ENCODE data around the gene RIMBP3C.
"Not testable (repeated sequence)": the region's sequence is repeated elsewhere in the genome, so short reads cannot be mapped to it uniquely, and the experiment has no call there.

RIMBP3C gene

GRCh38 chr22:21567456-21568346, 16.4 kb upstream of the RIMBP3C start, which contains the start of gene UBE2L3:
UBE2L3 (plus strand) TSS chr22:21567714; CDS start chr22:21567745, 31 bp downstream.
- H3K27ac Mint-ChIP-seq = peak within 1 kb of the TSS; percentile 92
- H3K4me3 Mint-ChIP-seq = peak within 1 kb of the TSS; percentile 92
- H3K36me3 Mint-ChIP-seq (ENCODE audit: low read depth) = peaks cover 31% of the 10 kb centered on the region
- DNase-seq = peak; percentile 87
- no peaks in the 10 kb centered on the region for H3K9me3 Mint-ChIP-seq
- ATAC-seq = peak; percentile 47
- no peaks in the 10 kb centered on the region for H3K27me3 Mint-ChIP-seq
- peaks cover 44% of the 10 kb centered on the region for H3K4me1 Mint-ChIP-seq

- H3K27ac Mint-ChIP-seq = no peak overlapping the region
- H3K9me3 Mint-ChIP-seq = no peaks in the 10 kb centered on the region
- DNase-seq (no peak), ATAC-seq (no peak)
- no peak overlapping the region for H3K4me3 Mint-ChIP-seq
- peaks cover 13% of the 10 kb centered on the region for H3K4me1 Mint-ChIP-seq
- peaks cover 8% of the 10 kb centered on the region for H3K36me3 Mint-ChIP-seq (ENCODE audit: low read depth)
- H3K27me3 Mint-ChIP-seq = no peaks in the 10 kb centered on the region
Observed at GRCh38 chr22:21564411-21564810, 13.2 kb upstream of the RIMBP3C start.

GRCh38 chr22:21563912-21564311, 12.7 kb upstream of the RIMBP3C start:
- ATAC-seq (no peak), DNase-seq (no peak)
- H3K4me3 Mint-ChIP-seq = no peak overlapping the region
- H3K27me3 Mint-ChIP-seq = no peaks in the 10 kb centered on the region
- peaks cover 6% of the 10 kb centered on the region for H3K36me3 Mint-ChIP-seq (ENCODE audit: low read depth)
- H3K27ac Mint-ChIP-seq = no peak overlapping the region
- peaks cover 8% of the 10 kb centered on the region for H3K4me1 Mint-ChIP-seq
- H3K9me3 Mint-ChIP-seq = no peaks in the 10 kb centered on the region

- not testable (repeated sequence) for ATAC-seq
Observed at GRCh38 chr22:21560657-21561056, 9.4 kb upstream of the RIMBP3C start.

GRCh38 chr22:21559345-21560125, 8.3 kb upstream of the RIMBP3C start:
- not testable (repeated sequence) for H3K4me1 Mint-ChIP-seq

More at GRCh38 chr22:21560657-21561056, 9.4 kb upstream of the RIMBP3C start:
- H3K4me3 Mint-ChIP-seq; H3K27me3 Mint-ChIP-seq; H3K4me1 Mint-ChIP-seq; H3K36me3 Mint-ChIP-seq (ENCODE audit: low read depth); DNase-seq; H3K27ac Mint-ChIP-seq; H3K9me3 Mint-ChIP-seq: not testable (repeated sequence)

GRCh38 chr22:21550678-21551047, 598 bp downstream of the RIMBP3C start:
- not testable (repeated sequence) for H3K9me3 Mint-ChIP-seq, H3K27ac Mint-ChIP-seq, DNase-seq

More at GRCh38 chr22:21559345-21560125, 8.3 kb upstream of the RIMBP3C start:
- not testable (repeated sequence) for ATAC-seq; H3K36me3 Mint-ChIP-seq (ENCODE audit: low read depth); H3K4me3 Mint-ChIP-seq; H3K27ac Mint-ChIP-seq; DNase-seq; H3K27me3 Mint-ChIP-seq; H3K9me3 Mint-ChIP-seq

GRCh38 chr22:21550008-21550677, 1.1 kb downstream of the RIMBP3C start:
- H3K36me3 Mint-ChIP-seq (ENCODE audit: low read depth); DNase-seq; H3K27me3 Mint-ChIP-seq; H3K4me1 Mint-ChIP-seq; H3K9me3 Mint-ChIP-seq; H3K27ac Mint-ChIP-seq; H3K4me3 Mint-ChIP-seq: not testable (repeated sequence)
- peak; percentile 74 for ATAC-seq

More at GRCh38 chr22:21550678-21551047, 598 bp downstream of the RIMBP3C start:
- H3K4me1 Mint-ChIP-seq; H3K27me3 Mint-ChIP-seq; H3K4me3 Mint-ChIP-seq; H3K36me3 Mint-ChIP-seq (ENCODE audit: low read depth): not testable (repeated sequence)
- ATAC-seq = peak; percentile 20

GRCh38 chr22:21549558-21549957, 1.7 kb downstream of the RIMBP3C start:
- not testable (repeated sequence) for H3K4me3 Mint-ChIP-seq; H3K9me3 Mint-ChIP-seq; H3K36me3 Mint-ChIP-seq (ENCODE audit: low read depth); H3K27ac Mint-ChIP-seq; ATAC-seq; DNase-seq; H3K4me1 Mint-ChIP-seq; H3K27me3 Mint-ChIP-seq

- not testable (repeated sequence) for ATAC-seq; H3K4me1 Mint-ChIP-seq; H3K27ac Mint-ChIP-seq; H3K36me3 Mint-ChIP-seq (ENCODE audit: low read depth); H3K9me3 Mint-ChIP-seq; H3K4me3 Mint-ChIP-seq; H3K27me3 Mint-ChIP-seq; DNase-seq
Observed at GRCh38 chr22:21544432-21545322, 6.6 kb downstream of the RIMBP3C start.

- not testable (repeated sequence) for H3K4me3 Mint-ChIP-seq; H3K4me1 Mint-ChIP-seq; H3K27me3 Mint-ChIP-seq; H3K9me3 Mint-ChIP-seq; H3K36me3 Mint-ChIP-seq (ENCODE audit: low read depth); DNase-seq; H3K27ac Mint-ChIP-seq; ATAC-seq
Observed at GRCh38 chr22:21539862-21540261, 11.4 kb downstream of the RIMBP3C start.

GRCh38 chr22:21532863-21533648, 18.2 kb downstream of the RIMBP3C start:
- H3K27me3 Mint-ChIP-seq; DNase-seq; H3K4me3 Mint-ChIP-seq; ATAC-seq; H3K36me3 Mint-ChIP-seq (ENCODE audit: low read depth); H3K27ac Mint-ChIP-seq; H3K4me1 Mint-ChIP-seq; H3K9me3 Mint-ChIP-seq: not testable (repeated sequence)

GRCh38 chr22:21531525-21531924, 19.7 kb downstream of the RIMBP3C start:
- not testable (repeated sequence) for H3K9me3 Mint-ChIP-seq; H3K4me3 Mint-ChIP-seq; H3K36me3 Mint-ChIP-seq (ENCODE audit: low read depth); H3K4me1 Mint-ChIP-seq; ATAC-seq; H3K27ac Mint-ChIP-seq; H3K27me3 Mint-ChIP-seq; DNase-seq
